A549 (cell line): ENCODE data around the gene ABO.

Experiments
- BCL3 ChIP-seq: fragments of >200 bp; sonication (Bioruptor Twin); formaldehyde crosslinking; IDR thresholded peaks from 3 replicates; pipeline ENCODE4 v1.6.1; 2016
- CTCF ChIP-seq: fragments of >200 bp; sonication (Bioruptor Twin); formaldehyde crosslinking; IDR thresholded peaks from 3 replicates; pipeline ENCODE4 v1.5.1; 2016
- FOSB ChIP-seq: fragments of 250-450 bp; sonication (Bioruptor Pico); IDR thresholded peaks from 2 replicates; pipeline ENCODE4 v1.5.0; 2020; ENCODE audit warnings: mild to moderate bottlenecking, moderate library complexity
- JUN ChIP-seq, 2 experiments: fragments of >200 bp; sonication (Bioruptor Twin); formaldehyde crosslinking; IDR thresholded peaks; 2 replicates in 1 of 2; 3 replicates in 1 of 2; pipeline ENCODE4 v1.6.1; 2016 to 2017
- PHF8 ChIP-seq: fragments of 200-600 bp; sonication (generic); IDR thresholded peaks from 2 replicates; pipeline ENCODE4 v1.6.1; 2016; ENCODE audit warnings: low read depth, mild to moderate bottlenecking, antibody characterized with exemption, moderate library complexity, borderline replicate concordance

GRCh38 chr9:133210609-133211008 lies 64.4 kb downstream of the ABO start:
- TF ChIP-seq CTCF (no peak), BCL3 (no peak), FOSB (no peak), JUN (IDR thresholded peaks at IDR 0.05) (no peak), PHF8 (no peak)
